SK-N-SH (cell line): ENCODE measurements around the gene CDH22. TPM values are rescaled to one million over a fixed set of nuclear protein-coding genes. Genes with fewer than 3 reads are reported as not detected.

Source experiments
- CTCF ChIA-PET: fragments of 300-600, 350-600 bp; formaldehyde crosslinking; extraction: SDS; loops from one replicate; lab custom pipeline; 2021; lab: Yijun Ruan, JAX
- POLR2A ChIA-PET: fragments of 350-600 bp; sonication (Branson Sonifier 250); formaldehyde crosslinking; extraction: SDS; loops from one replicate; lab custom pipeline; 2020; ENCODE audit warnings: antibody characterized with exemption, inconsistent platforms; lab: Yijun Ruan, JAX
- DNase-seq: peaks from one replicate; pipeline ENCODE4 v3.0.0; 2012
- H2AFZ ChIP-seq: fragments of 200-600 bp; sonication (generic); 2 replicates; pipeline ENCODE4 v1.8.1; 2016; ENCODE audit warnings: antibody characterized with exemption, mild to moderate bottlenecking, low read depth
- H3F3A ChIP-seq: fragments of 200-600 bp; sonication (generic); replicated peaks from 2 replicates; pipeline ENCODE3; 2016; ENCODE audit warnings: antibody characterized with exemption, mild to moderate bottlenecking; ENCODE audit not compliant: insufficient read depth
- H3K27ac ChIP-seq, 2 experiments: fragments of 200-500 bp in 1 of 2; fragments of 200-600 bp in 1 of 2; sonication (Bioruptor generic) in 1 of 2; sonication (generic), shearing (Covaris generic) in 1 of 2; 2 replicates each; pipeline versions ENCODE4 v1.5.1 to v1.6.1; 2014 to 2016; ENCODE audit warnings: low read depth in 2 of 2, inconsistent platforms in 1 of 2, low read length in 1 of 2, mild to moderate bottlenecking in 1 of 2, mixed read lengths in 1 of 2
- H3K27me3 ChIP-seq: fragments of 200-600 bp; sonication (generic), shearing (Covaris generic); 2 replicates; pipeline ENCODE4 v1.6.1; 2016; ENCODE audit warnings: mixed run types; ENCODE audit not compliant: insufficient read depth
- H3K36me3 ChIP-seq, 2 experiments: fragments of 200-500 bp in 1 of 2; fragments of 200-600 bp in 1 of 2; sonication (Bioruptor generic) in 1 of 2; sonication (generic) in 1 of 2; replicated peaks in 1 of 2; 2 replicates each; pipeline versions ENCODE3 to v1.5.1; 2014 to 2016; ENCODE audit warnings: low read length in 1 of 2, mild to moderate bottlenecking in 1 of 2; ENCODE audit not compliant: insufficient read depth in 2 of 2, control insufficient read depth in 1 of 2
- H3K4me1 ChIP-seq, 2 experiments: fragments of 200-500 bp in 1 of 2; fragments of 200-600 bp in 1 of 2; sonication (Bioruptor generic) in 1 of 2; sonication (generic), shearing (Covaris generic) in 1 of 2; 2 replicates each; pipeline versions ENCODE4 v1.5.1 to v1.6.1; 2014 to 2016; ENCODE audit warnings: low read depth in 1 of 2, low read length in 1 of 2, mixed run types in 1 of 2; ENCODE audit not compliant: insufficient read depth in 2 of 2, control insufficient read depth in 1 of 2
- H3K4me2 ChIP-seq: fragments of 200-600 bp; sonication (generic), shearing (Covaris generic); 2 replicates; pipeline ENCODE4 v1.6.1; 2017; ENCODE audit warnings: mixed run types
- H3K4me3 ChIP-seq, 2 experiments: fragments of 200-500 bp in 1 of 2; fragments of 200-600 bp in 1 of 2; sonication (Bioruptor generic) in 1 of 2; sonication (generic), shearing (Covaris generic) in 1 of 2; 2 replicates each; pipeline versions ENCODE4 v1.5.1 to v1.8.1; 2014 to 2016; ENCODE audit warnings: low read depth in 2 of 2, inconsistent platforms in 1 of 2, low read length in 1 of 2, mild to moderate bottlenecking in 1 of 2, mixed read lengths in 1 of 2, moderate library complexity in 1 of 2
- H3K79me2 ChIP-seq: fragments of 200-600 bp; sonication (generic); 2 replicates; pipeline ENCODE4 v1.8.1; 2017; ENCODE audit warnings: mild to moderate bottlenecking; ENCODE audit not compliant: insufficient read depth
- H3K9ac ChIP-seq: fragments of 200-600 bp; sonication (generic); 2 replicates; pipeline ENCODE4 v1.6.1; 2017; ENCODE audit warnings: mixed run types
- H3K9me2 ChIP-seq: fragments of 200-600 bp; sonication (generic); 2 replicates; pipeline ENCODE4 v1.6.1; 2017; ENCODE audit warnings: mixed run types
- H3K9me3 ChIP-seq: fragments of 200-600 bp; sonication (generic); 2 replicates; pipeline ENCODE4 v1.6.1; 2017; ENCODE audit warnings: mixed run types, mild to moderate bottlenecking, moderate library complexity
- H4K20me1 ChIP-seq: fragments of 200-600 bp; sonication (generic); 2 replicates; pipeline ENCODE4 v1.6.1; 2017; ENCODE audit warnings: mild to moderate bottlenecking, mixed run types; ENCODE audit not compliant: insufficient read depth
- GABPA ChIP-seq: IDR thresholded peaks from 2 replicates; pipeline ENCODE4 v1.4.0; 2012; ENCODE audit warnings: low read depth, mild to moderate bottlenecking
- GATA2 ChIP-seq: sonication (generic); formaldehyde crosslinking; IDR thresholded peaks from 2 replicates; pipeline ENCODE4 v1.5.0; 2020; ENCODE audit warnings: mild to moderate bottlenecking, missing genetic modification reagents
- MXI1 ChIP-seq: IDR thresholded peaks from 2 replicates; pipeline ENCODE4 v1.6.1; 2012; ENCODE audit warnings: mild to moderate bottlenecking, low read depth, low read length, improper control_type of control experiment
- SIN3A ChIP-seq: IDR thresholded peaks from 2 replicates; pipeline ENCODE4 v1.6.1; 2012; ENCODE audit warnings: low read depth, mild to moderate bottlenecking, low read length, moderate library complexity, borderline replicate concordance
- SMC3 ChIP-seq: IDR thresholded peaks from 2 replicates; pipeline ENCODE4 v1.6.1; 2012; ENCODE audit warnings: low read depth, low read length, improper control_type of control experiment
- TAF1 ChIP-seq: IDR thresholded peaks from 2 replicates; pipeline ENCODE4 v1.6.1; 2012; ENCODE audit warnings: low read depth, mild to moderate bottlenecking, low read length, moderate library complexity, borderline replicate concordance
- WGBS: methylation state at CpG from one replicate; pipeline ENCODE4 v1.1.6; 2017; ENCODE audit warnings: low lambda C conversion rate; 5-methylcytosine and 5-hydroxymethylcytosine counted together
- polyA plus RNA-seq, 3 experiments: library from polyadenylated mRNA; depleted of rRNA; stranded (reverse); fragments of >200 nt; gene quantifications; 2 replicates each; pipeline ENCODE4 v1.2.3, GENCODE V29; 2012
- TF ChIP-seq, protein P1 (sequence below): fragments of 200-600 bp; sonication (generic); IDR thresholded peaks from 2 replicates; pipeline ENCODE4 v1.6.1; 2017; ENCODE audit warnings: antibody characterized with exemption, mild to moderate bottlenecking, moderate library complexity
- TF ChIP-seq, protein P2 (sequence below): IDR thresholded peaks from 2 replicates; pipeline ENCODE4 v1.4.0; 2012; ENCODE audit warnings: low read depth, borderline replicate concordance
- TF ChIP-seq, protein P3 (sequence below): fragments of 150-350 bp; IDR thresholded peaks from 2 replicates; pipeline ENCODE4 v1.6.1; 2016; ENCODE audit warnings: mild to moderate bottlenecking, low read depth, low read length
- TF ChIP-seq, protein P4 (sequence below): IDR thresholded peaks from 2 replicates; pipeline ENCODE4 v1.4.0; 2012; ENCODE audit warnings: low read depth
- TF ChIP-seq, protein P5 (sequence below): IDR thresholded peaks from 2 replicates; pipeline ENCODE4 v1.4.0; 2012; ENCODE audit warnings: low read depth, borderline replicate concordance

The CDH22 gene
- polyA plus RNA-seq, 1 of the 3 experiments (the other 2 are of a cell fraction) = not detected

GRCh38 chr20:46333161-46333991 is 25.1 kb upstream of the CDH22 start:
- CTCF ChIA-PET = interaction anchor here (0.6 to 6.3 kb wide), 12 partner anchors 10 to 346 kb away, joined by 3 to 54 read pairs (median 6); no protein-coding TSS in a partner anchor
- no peaks in the 10 kb centered on the region for H3K79me2 ChIP-seq
- H2AFZ ChIP-seq = no peak overlapping the region
- peaks cover 0 to 70% of the 10 kb centered on the region in 2 experiments; a peak in 2 of 4 replicates for H3K4me1 ChIP-seq
- peaks cover 19% of the 10 kb centered on the region; the same call in 1 of the 2 replicates for H3K27me3 ChIP-seq
- no peaks in the 10 kb centered on the region for H4K20me1 ChIP-seq
- POLR2A ChIA-PET = interaction anchor here (0.7 to 1.4 kb wide), 5 partner anchors 8 to 105 kb away, joined by 3 to 5 read pairs (median 3); no protein-coding TSS in a partner anchor
- H3K4me2 ChIP-seq = no peak overlapping the region
- WGBS = 31% methylated on average over 5 of the region's 8 CpGs
- no peaks in the 10 kb centered on the region for H3K9me2 ChIP-seq
- DNase-seq = peak; percentile 69
- peak overlapping the region in 1 of 2 experiments; percentile 85; a peak in 2 of 4 replicates for H3K27ac ChIP-seq
- H3K4me3 ChIP-seq = no peak overlapping the region
- no peaks in the 10 kb centered on the region for H3F3A ChIP-seq
- TF ChIP-seq MXI1 (no peak), GABPA (no peak), TAF1 (no peak), GATA2 (CRISPR knock-in tag) (no peak), SMC3 (no peak), SIN3A (no peak)
- TF ChIP-seq, protein P1, sequence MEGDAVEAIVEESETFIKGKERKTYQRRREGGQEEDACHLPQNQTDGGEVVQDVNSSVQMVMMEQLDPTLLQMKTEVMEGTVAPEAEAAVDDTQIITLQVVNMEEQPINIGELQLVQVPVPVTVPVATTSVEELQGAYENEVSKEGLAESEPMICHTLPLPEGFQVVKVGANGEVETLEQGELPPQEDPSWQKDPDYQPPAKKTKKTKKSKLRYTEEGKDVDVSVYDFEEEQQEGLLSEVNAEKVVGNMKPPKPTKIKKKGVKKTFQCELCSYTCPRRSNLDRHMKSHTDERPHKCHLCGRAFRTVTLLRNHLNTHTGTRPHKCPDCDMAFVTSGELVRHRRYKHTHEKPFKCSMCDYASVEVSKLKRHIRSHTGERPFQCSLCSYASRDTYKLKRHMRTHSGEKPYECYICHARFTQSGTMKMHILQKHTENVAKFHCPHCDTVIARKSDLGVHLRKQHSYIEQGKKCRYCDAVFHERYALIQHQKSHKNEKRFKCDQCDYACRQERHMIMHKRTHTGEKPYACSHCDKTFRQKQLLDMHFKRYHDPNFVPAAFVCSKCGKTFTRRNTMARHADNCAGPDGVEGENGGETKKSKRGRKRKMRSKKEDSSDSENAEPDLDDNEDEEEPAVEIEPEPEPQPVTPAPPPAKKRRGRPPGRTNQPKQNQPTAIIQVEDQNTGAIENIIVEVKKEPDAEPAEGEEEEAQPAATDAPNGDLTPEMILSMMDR = no peak
- TF ChIP-seq, protein P2, sequence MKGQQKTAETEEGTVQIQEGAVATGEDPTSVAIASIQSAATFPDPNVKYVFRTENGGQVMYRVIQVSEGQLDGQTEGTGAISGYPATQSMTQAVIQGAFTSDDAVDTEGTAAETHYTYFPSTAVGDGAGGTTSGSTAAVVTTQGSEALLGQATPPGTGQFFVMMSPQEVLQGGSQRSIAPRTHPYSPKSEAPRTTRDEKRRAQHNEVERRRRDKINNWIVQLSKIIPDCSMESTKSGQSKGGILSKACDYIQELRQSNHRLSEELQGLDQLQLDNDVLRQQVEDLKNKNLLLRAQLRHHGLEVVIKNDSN = no peak
- TF ChIP-seq, protein P3, sequence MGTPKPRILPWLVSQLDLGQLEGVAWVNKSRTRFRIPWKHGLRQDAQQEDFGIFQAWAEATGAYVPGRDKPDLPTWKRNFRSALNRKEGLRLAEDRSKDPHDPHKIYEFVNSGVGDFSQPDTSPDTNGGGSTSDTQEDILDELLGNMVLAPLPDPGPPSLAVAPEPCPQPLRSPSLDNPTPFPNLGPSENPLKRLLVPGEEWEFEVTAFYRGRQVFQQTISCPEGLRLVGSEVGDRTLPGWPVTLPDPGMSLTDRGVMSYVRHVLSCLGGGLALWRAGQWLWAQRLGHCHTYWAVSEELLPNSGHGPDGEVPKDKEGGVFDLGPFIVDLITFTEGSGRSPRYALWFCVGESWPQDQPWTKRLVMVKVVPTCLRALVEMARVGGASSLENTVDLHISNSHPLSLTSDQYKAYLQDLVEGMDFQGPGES = no peak
- TF ChIP-seq, protein P4, sequence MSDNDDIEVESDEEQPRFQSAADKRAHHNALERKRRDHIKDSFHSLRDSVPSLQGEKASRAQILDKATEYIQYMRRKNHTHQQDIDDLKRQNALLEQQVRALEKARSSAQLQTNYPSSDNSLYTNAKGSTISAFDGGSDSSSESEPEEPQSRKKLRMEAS = no peak
- TF ChIP-seq, protein P5, sequence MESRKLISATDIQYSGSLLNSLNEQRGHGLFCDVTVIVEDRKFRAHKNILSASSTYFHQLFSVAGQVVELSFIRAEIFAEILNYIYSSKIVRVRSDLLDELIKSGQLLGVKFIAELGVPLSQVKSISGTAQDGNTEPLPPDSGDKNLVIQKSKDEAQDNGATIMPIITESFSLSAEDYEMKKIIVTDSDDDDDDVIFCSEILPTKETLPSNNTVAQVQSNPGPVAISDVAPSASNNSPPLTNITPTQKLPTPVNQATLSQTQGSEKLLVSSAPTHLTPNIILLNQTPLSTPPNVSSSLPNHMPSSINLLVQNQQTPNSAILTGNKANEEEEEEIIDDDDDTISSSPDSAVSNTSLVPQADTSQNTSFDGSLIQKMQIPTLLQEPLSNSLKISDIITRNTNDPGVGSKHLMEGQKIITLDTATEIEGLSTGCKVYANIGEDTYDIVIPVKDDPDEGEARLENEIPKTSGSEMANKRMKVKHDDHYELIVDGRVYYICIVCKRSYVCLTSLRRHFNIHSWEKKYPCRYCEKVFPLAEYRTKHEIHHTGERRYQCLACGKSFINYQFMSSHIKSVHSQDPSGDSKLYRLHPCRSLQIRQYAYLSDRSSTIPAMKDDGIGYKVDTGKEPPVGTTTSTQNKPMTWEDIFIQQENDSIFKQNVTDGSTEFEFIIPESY = no peak
- no peak overlapping the region for H3K9ac ChIP-seq
- H3K9me3 ChIP-seq = no peaks in the 10 kb centered on the region
- no peaks in the 10 kb centered on the region for H3K36me3 ChIP-seq
